Stimulated activated CD8-positive, alpha-beta memory T cell treated with anti-CD3 and anti-CD28 coated beads, Interleukin-4, amount 100 ng/mL, for 48 hours (primary cell): ENCODE data around the gene SCN1A.

Experiments
- DNase-seq: peaks from one replicate; pipeline ENCODE4 v3.0.0-alpha.2; 2020

SCN1A gene

DNA sequence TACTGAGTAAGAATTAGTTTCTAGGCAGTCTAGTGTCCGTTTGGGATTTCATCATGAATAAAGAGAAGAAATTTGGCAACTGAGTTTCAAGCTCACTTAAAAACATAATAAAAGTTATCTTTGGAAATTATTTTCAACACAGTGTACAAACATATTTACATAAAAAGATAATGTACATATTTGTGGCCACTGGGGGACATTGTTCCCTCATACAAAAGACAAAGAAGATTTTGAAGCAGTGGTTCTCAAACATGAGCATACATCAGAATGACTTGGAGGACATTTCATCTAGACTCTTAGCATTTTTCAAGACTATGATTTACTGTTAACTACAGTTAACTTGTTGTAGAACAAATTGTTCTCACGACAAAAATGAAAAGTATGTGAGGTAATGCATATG, 158.6 kb downstream of the SCN1A start:
- no peak for DNase-seq

DNA sequence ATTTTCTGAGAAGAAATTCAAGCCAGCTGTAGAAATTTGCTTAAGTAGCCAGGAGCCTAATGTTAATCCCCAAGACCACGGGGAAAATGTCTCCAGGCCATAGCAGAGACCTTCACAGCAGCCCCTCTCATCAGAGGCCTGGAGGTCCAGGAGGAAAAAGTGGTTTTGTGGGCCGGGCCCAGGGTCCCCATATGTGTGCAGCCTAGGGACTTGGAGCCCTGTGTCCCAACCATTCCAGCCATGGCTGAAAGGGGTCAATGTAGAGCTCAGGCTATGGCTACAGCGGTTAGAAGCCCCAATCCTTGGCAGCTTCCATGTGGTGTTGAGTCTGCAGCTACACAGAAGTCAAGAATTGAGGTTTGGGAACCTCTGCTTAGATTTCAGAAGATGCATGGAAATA, 160.1 kb downstream of the SCN1A start:
- DNase-seq = no peak

DNA sequence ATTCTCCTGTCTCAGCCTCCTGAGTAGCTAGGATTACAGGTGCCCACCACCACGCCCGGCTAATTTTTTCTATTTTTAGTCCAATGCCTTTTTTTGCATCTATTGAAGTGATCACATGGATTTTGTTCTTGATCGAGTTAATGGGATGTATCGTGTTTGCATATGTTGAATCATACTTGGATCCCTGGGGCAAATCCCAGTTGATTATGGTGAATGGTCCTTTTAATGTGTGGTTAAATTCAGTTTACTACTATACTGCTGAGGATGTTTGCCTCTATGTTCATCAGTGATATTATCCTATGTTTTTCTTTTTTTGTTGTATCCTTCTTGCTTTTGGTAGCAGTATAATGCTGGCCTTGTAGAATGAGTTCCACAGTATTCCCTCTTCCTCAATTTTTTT, 166.0 kb downstream of the SCN1A start:
- no peak for DNase-seq

GRCh38 chr2:165959371-165959770, 168.4 kb downstream of the SCN1A start:
- no peak for DNase-seq

- DNase-seq = no peak
Observed at GRCh38 chr2:165958313-165958960, 169.4 kb downstream of the SCN1A start.

- no peak for DNase-seq
Observed at GRCh38 chr2:165957030-165957675, 170.7 kb downstream of the SCN1A start.

GRCh38 chr2:165953655-165954606, 173.9 kb downstream of the SCN1A start, which contains the start of gene TTC21B:
TSS of gene TTC21B (minus strand) at chr2:165953776. CDS start at chr2:165953705, 71 bp downstream.
- peak; percentile 92 for DNase-seq

DNA sequence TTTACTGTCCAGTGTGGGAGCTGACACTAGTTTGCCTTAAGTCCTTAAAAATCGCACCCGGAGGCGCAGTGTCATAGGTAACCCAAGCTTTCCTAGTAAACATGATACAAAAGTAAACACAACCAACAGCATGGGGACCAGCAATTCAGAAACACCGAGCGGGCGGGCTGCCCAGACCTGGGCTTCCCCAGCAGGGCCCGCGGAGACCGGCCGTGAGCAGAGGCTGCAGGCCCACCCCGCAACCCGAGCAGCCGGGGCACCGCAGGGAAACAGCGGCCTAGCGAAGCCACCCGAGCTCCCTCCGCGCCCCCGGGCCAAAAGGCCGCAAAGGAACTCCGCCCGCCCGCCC, 174.5 kb downstream of the SCN1A start:
- no peak for DNase-seq

DNA sequence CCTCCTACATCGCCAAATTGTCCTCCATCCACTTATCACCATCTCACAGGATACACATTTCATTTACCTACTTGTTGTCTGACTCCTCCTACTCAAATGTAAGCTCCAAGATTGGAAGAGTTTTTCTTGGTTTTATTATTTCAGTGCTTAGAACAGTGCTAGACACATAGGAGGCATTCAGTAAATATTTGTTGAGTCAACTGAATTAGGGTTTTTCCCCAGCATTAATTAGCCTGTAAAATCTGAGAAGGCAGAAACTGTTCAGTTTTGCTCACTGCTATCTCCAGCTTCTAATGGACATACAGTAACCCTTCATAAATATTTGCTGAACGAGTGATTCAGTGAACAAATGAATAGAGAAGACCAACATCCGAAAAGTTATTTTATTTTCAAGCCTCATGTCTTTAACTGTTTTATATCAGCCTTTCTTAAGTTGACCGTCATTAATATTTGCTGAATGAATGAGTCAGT, 175.0 kb downstream of the SCN1A start:
- DNase-seq = no peak

DNA sequence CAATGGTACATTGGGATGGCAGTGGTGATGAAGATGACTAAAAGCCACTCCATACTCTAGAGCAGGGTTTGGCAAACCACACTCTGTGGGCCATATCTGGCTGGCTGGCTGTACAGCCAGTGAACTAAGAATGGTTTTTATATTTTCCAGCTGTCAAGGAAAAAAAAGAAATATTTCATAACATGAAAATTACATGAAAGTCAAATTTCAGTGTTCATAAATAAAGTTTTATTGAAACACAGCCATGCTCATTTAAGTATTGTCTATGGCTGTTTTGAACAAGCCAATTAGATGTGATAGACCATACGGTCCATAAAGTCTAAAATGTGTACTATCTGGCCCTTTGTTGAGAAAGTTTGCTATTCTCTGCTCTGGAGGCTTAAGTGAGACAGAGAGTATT, 175.7 kb downstream of the SCN1A start:
- no peak for DNase-seq

DNA sequence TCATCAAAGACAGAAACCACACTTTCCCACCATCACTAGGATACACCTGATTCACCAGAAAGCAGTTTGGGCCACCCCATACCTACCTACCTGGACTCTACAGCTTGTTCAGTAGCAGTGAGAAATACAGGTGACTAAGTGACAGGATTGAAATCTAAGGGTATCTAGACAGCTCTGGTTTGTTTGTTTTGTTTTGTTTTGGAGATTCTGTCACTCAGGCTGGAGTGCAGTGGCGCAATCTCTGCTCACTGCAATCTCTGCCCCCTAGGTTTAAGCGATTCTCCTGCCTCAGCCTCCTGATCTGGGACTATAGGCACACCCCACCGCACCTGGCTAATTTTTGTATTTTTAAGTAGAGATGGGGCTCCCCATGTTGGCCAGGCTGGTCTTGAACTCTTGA, 177.4 kb downstream of the SCN1A start:
- DNase-seq = no peak

DNA sequence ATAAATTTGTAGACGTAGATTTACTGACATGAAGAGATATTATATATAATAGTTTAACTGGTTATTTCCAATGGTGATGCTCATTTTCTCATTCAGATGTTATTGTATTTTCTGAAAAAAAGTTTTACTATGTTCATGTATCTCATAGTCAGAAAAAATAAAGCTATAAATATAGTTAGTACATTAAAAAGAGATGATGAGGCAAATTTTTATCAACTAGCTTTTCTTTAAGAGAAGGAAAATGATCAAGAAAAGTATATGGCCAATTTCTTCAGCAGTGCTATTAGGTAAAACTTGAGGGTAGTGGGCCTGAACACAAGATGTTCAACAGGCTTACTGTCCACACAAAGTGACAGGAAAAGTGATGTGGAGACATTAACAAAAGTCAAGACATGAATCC, 186.0 kb downstream of the SCN1A start:
- DNase-seq = no peak

- DNase-seq = no peak
Observed at GRCh38 chr2:165938237-165938636, 189.6 kb downstream of the SCN1A start.
